BE2C (cell line): ENCODE data around the gene B3GLCT. TPM values are rescaled to one million over a fixed set of nuclear protein-coding genes. Genes with fewer than 3 reads are reported as not detected.

Experiments used
- DNase-seq: peaks from one replicate; pipeline ENCODE4 v3.0.0-alpha.2; 2020
- H3K27me3 ChIP-seq: fragments of 250-450 bp; sonication (Bioruptor Pico); 2 replicates; pipeline ENCODE4 v1.5.1; 2020; ENCODE audit warnings: mild to moderate bottlenecking
- H3K36me3 ChIP-seq: fragments of 250-450 bp; sonication (Bioruptor Pico); 2 replicates; pipeline ENCODE4 v1.5.1; 2020; ENCODE audit warnings: mild to moderate bottlenecking
- H3K4me1 ChIP-seq: fragments of 250-450 bp; sonication (Bioruptor Pico); 2 replicates; pipeline ENCODE4 v1.5.1; 2020
- H3K4me3 ChIP-seq: 2 replicates; pipeline ENCODE4 v1.5.1; 2011; ENCODE audit warnings: low read depth, low read length
- H3K9me3 ChIP-seq: fragments of 250-450 bp; sonication (Bioruptor Pico); 2 replicates; pipeline ENCODE4 v1.5.1; 2020
- polyA plus RNA-seq: library from polyadenylated mRNA; unstranded; fragments of >200 nt; gene quantifications from one replicate; pipeline ENCODE4 v1.2.1, GENCODE V29; 2012; ENCODE audit warnings: low read depth, missing spikeins; ENCODE audit not compliant: insufficient read length, insufficient read depth
- TF ChIP-seq, protein P1 (sequence below): IDR thresholded peaks from 2 replicates; pipeline ENCODE4 v1.5.1; 2012; ENCODE audit warnings: mild to moderate bottlenecking, low read depth, low read length

B3GLCT gene
- 1.1 TPM for polyA plus RNA-seq

- H3K27me3 ChIP-seq = peaks cover 4% of the 10 kb centered on the region; the same call in 1 of the 2 replicates
- H3K9me3 ChIP-seq = no peaks in the 10 kb centered on the region
- H3K4me1 ChIP-seq = peaks cover 3% of the 10 kb centered on the region; the same call in 1 of the 2 replicates
- TF ChIP-seq, protein P1, sequence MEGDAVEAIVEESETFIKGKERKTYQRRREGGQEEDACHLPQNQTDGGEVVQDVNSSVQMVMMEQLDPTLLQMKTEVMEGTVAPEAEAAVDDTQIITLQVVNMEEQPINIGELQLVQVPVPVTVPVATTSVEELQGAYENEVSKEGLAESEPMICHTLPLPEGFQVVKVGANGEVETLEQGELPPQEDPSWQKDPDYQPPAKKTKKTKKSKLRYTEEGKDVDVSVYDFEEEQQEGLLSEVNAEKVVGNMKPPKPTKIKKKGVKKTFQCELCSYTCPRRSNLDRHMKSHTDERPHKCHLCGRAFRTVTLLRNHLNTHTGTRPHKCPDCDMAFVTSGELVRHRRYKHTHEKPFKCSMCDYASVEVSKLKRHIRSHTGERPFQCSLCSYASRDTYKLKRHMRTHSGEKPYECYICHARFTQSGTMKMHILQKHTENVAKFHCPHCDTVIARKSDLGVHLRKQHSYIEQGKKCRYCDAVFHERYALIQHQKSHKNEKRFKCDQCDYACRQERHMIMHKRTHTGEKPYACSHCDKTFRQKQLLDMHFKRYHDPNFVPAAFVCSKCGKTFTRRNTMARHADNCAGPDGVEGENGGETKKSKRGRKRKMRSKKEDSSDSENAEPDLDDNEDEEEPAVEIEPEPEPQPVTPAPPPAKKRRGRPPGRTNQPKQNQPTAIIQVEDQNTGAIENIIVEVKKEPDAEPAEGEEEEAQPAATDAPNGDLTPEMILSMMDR = peak; percentile 63
- no peaks in the 10 kb centered on the region for H3K36me3 ChIP-seq
- peak; percentile 86 for DNase-seq
- peak within 1 kb of the TSS; percentile 72 for H3K4me3 ChIP-seq
Measured at GRCh38 chr13:31199849-31200636, at the start of gene B3GLCT. TSS of gene B3GLCT (plus strand) at chr13:31199975. CDS start at chr13:31200085, 110 bp downstream.

DNA sequence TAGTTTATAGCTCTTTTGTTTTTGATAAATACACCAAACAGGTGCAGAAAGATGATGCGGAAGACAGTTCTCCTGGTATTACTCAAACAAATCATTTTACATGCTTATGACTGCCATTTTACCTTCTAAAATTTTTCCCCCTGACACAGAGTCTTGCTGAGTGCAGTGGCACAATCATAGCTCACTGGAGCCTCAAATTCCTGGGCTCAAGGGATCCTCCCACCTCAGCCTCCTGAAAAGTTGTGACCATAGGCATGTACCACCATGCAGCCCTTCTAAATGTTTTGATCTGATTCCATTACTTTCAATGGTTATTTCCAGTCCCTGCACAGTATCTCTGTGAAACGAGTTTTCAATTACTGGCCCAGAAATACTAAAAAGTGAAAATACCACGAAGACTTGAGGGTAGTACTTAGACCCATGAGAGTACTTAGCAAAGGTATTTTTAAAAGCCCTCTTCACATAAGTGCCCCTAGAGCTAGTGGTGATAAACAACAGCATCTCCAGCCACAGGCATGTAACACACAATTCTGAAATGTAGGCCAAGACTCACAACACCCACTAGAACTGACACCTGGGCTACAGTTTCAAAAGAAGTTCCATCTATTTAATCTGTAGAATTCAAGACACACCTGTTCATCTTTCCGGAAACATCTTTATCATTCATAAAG, 49.3 kb upstream of the B3GLCT start:
- Histone ChIP-seq H3K9me3 (no peaks in the 10 kb centered on the region), H3K27me3 (no peaks in the 10 kb centered on the region), H3K36me3 (peaks cover 97% of the 10 kb centered on the region), H3K4me3 (no peak overlapping the region), H3K4me1 (no peaks in the 10 kb centered on the region)
- TF ChIP-seq, protein P1 = no peak
- DNase-seq = no peak

DNA sequence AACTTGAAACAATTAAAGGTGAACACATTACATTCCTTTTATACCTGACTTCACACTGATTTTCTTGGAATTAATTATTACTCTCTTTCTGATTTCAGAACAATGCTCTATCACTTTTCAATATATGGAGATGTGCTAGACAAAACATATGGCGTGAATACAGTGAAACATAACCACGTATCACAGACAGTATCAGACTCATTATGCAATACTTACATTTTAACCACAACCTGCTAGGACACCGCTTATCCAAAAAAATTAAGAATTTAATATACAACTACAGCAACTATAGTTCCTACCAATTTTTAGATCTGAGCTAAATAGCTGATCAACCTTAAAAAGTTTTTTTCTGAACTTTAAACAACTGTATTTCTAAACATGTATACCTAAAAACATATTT, 47.9 kb upstream of the B3GLCT start:
- no peaks in the 10 kb centered on the region for H3K27me3 ChIP-seq
- H3K4me1 ChIP-seq = no peaks in the 10 kb centered on the region
- peaks cover 95% of the 10 kb centered on the region for H3K36me3 ChIP-seq
- no peaks in the 10 kb centered on the region for H3K9me3 ChIP-seq
- TF ChIP-seq, protein P1 = no peak
- no peak for DNase-seq
- no peak overlapping the region for H3K4me3 ChIP-seq

- H3K36me3 ChIP-seq = peaks cover 78% of the 10 kb centered on the region
- H3K9me3 ChIP-seq = no peaks in the 10 kb centered on the region
- TF ChIP-seq, protein P1 = no peak
- no peak overlapping the region for H3K4me3 ChIP-seq
- DNase-seq = no peak
- H3K4me1 ChIP-seq = no peaks in the 10 kb centered on the region
- H3K27me3 ChIP-seq = no peaks in the 10 kb centered on the region
Measured at GRCh38 chr13:31154939-31155338, 44.8 kb upstream of the B3GLCT start.

DNA sequence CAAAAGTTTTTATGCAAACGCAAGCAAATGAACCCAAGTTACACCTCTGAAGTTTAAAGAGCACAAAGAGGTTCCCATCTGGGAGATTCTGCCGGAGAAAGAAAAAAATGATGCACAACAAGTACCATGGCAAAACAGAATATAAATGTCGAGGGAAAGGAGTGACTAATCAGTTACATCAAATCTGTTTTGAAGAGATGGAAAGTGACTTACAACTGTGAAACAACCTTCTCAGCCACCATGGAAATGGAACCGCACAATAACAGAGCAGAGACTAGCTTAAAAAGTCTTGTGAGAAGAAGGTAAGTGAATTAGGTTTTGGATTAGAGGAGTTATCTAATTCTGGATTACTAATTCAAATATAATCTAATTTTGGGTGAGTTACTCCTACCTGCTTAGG, 40.5 kb upstream of the B3GLCT start:
- no peaks in the 10 kb centered on the region; the same call in 1 of the 2 replicates for H3K4me1 ChIP-seq
- no peak for DNase-seq
- H3K4me3 ChIP-seq = peak overlapping the region; percentile 95
- TF ChIP-seq, protein P1 = no peak
- no peaks in the 10 kb centered on the region for H3K27me3 ChIP-seq
- no peaks in the 10 kb centered on the region for H3K9me3 ChIP-seq
- H3K36me3 ChIP-seq = peaks cover 34% of the 10 kb centered on the region
